GM12891 (cell line): Measurements from ENCODE around the gene CD99.

Experiments used
- POLR2A ChIP-seq: IDR thresholded peaks from 2 replicates; pipeline ENCODE4 v1.6.1; 2011; ENCODE audit warnings: low read depth, low read length, control low read depth
- POLR2AphosphoS5 ChIP-seq: IDR thresholded peaks from 2 replicates; pipeline ENCODE4 v1.6.1; 2011; ENCODE audit warnings: low read depth, low read length, control low read depth

- TF ChIP-seq POLR2A (no peak), POLR2AphosphoS5 (no peak)
Observed at GRCh38 chrX:2657532-2658113, 33.5 kb upstream of the CD99 start.
